GM06990 (cell line): Measurements from ENCODE around the gene PRIMA1.

Experiments used
- DNase-seq: peaks from one replicate; pipeline ENCODE4 v3.0.0-alpha.2; 2011; ENCODE audit not compliant: insufficient read length; ENCODE audit errors: extremely low read depth
- H3K27me3 ChIP-seq: replicated peaks from 2 replicates; pipeline ENCODE4 v1.6.0; 2011; ENCODE audit warnings: low read length; ENCODE audit not compliant: control insufficient read depth, insufficient read depth
- H3K36me3 ChIP-seq: 2 replicates; pipeline ENCODE4 v1.5.1; 2011; ENCODE audit warnings: low read length; ENCODE audit not compliant: control insufficient read depth, insufficient read depth
- H3K4me3 ChIP-seq: replicated peaks from 2 replicates; pipeline ENCODE4 v1.5.1; 2011; ENCODE audit warnings: low read depth, mild to moderate bottlenecking, control low read depth, low read length
- TF ChIP-seq, protein P1 (sequence below): IDR thresholded peaks from 2 replicates; pipeline ENCODE4 v1.5.1; 2011; ENCODE audit warnings: low read length, control low read depth, mild to moderate bottlenecking, inconsistent platforms; ENCODE audit not compliant: insufficient read depth, poor library complexity, severe bottlenecking

PRIMA1 gene

DNA sequence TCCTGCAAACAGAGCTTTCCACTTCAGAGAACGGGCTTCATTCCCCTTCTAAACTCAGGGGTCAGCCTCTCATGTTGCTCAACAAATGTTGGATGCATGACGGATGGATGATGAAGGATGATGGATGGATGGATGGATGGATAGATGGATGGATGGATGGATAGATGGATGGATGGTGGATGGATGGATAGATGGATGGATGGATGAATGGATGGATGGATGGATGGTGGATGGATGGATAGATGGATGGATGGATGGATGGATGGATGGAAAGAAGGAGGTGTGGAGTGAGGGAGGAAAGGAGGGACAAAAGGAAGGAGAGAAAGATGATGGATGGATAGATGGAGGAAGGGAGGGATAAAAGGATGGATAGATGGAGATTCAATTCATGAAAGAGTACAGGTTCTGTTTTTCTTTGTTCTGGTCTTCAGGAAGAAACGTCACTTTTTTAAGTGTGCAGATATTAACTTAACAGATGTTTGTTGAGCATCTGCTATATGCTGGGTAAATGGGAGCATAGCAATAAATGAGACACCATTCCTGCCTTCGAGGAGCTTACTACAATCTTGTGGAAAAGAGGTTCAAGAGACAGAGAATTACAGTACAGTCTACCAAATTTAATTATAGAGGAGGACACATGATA is 41.7 kb upstream of the PRIMA1 start:
- no peak overlapping the region for H3K4me3 ChIP-seq
- TF ChIP-seq, protein P1, sequence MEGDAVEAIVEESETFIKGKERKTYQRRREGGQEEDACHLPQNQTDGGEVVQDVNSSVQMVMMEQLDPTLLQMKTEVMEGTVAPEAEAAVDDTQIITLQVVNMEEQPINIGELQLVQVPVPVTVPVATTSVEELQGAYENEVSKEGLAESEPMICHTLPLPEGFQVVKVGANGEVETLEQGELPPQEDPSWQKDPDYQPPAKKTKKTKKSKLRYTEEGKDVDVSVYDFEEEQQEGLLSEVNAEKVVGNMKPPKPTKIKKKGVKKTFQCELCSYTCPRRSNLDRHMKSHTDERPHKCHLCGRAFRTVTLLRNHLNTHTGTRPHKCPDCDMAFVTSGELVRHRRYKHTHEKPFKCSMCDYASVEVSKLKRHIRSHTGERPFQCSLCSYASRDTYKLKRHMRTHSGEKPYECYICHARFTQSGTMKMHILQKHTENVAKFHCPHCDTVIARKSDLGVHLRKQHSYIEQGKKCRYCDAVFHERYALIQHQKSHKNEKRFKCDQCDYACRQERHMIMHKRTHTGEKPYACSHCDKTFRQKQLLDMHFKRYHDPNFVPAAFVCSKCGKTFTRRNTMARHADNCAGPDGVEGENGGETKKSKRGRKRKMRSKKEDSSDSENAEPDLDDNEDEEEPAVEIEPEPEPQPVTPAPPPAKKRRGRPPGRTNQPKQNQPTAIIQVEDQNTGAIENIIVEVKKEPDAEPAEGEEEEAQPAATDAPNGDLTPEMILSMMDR: no peak
- H3K27me3 ChIP-seq: peaks cover under 1% of the 10 kb centered on the region
- no peaks in the 10 kb centered on the region for H3K36me3 ChIP-seq
- no peak for DNase-seq

DNA sequence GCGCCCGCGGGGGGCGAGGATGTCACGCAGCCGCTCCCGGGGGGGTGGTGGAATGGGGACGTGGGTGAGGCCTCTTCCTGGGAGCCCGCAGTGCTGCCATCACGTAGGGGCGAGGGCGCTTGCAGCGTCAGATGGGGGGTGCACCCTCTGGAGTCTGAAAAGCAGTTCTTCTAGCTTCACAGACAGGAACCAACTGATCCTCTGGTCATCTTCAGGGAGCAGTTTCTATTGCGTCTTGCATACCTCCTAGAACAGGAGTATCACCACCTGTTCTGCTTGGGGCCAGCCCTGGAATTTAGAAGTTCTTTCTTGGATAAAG is 36.9 kb upstream of the PRIMA1 start:
- TF ChIP-seq, protein P1: no peak
- no peak for DNase-seq
- no peak overlapping the region for H3K4me3 ChIP-seq
- H3K36me3 ChIP-seq: no peaks in the 10 kb centered on the region
- H3K27me3 ChIP-seq: no peaks in the 10 kb centered on the region; the same call in none of the 2 replicates

DNA sequence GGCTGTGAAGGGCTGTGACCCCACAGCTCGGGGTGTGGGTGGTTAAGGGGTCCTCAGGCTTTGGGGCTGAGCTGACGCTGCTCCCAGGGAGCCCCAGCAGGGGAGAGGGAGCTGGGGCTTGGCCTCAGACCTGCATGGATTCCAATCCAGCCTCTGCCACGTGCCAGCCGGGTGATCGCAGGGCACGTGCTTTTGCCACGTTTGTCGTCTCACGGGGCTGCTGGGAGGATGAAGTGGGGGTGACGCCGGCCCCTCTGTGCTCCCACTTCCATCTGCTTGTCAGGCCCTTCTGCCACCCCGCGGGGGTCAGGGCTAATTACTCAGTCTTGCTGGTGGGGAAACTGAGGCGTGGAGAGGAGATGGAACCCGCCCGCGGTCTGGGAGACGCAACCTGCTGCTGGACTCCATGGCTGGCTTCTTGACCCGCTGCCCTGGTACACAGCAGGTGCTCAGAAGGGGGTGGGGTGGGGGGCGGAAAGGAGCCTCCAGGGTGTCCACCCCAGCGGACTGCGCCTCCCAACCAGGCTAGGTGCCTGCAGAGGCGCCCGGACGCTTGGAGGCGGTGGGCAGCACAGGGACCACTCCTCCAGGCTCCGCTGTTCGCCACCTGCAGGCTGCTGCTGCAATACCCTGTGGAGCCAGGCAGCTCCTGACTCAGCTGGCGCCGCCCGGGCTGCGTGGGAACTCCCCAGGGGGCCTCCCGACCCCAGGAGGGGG is 36.4 kb upstream of the PRIMA1 start:
- no peaks in the 10 kb centered on the region; the same call in none of the 2 replicates for H3K27me3 ChIP-seq
- H3K4me3 ChIP-seq: no peak overlapping the region
- H3K36me3 ChIP-seq: no peaks in the 10 kb centered on the region
- TF ChIP-seq, protein P1: peak; percentile 24
- no peak for DNase-seq

DNA sequence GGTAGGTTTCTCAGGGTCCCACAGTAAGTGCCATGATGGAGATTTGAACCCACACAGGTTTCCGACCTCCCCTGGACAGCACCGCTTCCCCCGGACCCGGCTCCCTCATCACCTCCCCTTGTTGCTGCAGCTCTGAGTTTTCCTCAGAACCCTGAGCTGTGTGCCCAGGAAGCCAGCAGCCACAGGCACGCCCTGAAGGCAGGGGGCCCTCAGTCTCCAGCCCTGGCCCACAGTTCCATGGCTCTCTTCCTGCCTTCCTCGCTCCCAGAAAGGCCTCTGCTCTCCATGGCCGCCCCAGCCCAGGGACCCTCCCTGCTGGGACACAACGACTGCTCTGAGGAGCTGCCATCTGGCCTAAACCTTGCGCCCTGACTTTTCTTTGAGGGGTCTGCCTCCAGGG is 35.8 kb upstream of the PRIMA1 start:
- Histone ChIP-seq H3K27me3 (no peaks in the 10 kb centered on the region; the same call in none of the 2 replicates), H3K4me3 (no peak overlapping the region), H3K36me3 (no peaks in the 10 kb centered on the region)
- TF ChIP-seq, protein P1: no peak
- DNase-seq: no peak

DNA sequence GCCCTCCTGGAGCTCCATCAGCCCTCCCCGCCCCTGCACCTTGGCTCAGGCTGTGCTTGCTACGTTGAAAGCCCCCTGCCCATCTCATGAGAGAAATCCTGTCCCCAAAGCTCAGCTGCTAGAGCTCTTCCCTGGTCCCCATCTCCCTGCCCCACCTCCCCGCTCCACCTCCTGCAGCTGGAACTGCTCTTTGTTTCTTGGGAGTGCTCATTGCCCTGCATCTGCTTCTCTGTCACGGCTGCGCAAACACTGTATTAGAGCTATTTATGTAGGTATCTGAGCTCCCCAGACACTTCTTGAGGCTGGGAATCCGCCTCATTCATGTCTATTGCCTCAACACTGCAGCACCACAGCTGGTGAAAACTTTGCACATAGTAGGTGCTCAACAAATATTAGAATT is 32.8 kb upstream of the PRIMA1 start:
- TF ChIP-seq, protein P1: no peak
- H3K36me3 ChIP-seq: no peaks in the 10 kb centered on the region
- DNase-seq: no peak
- no peaks in the 10 kb centered on the region; the same call in none of the 2 replicates for H3K27me3 ChIP-seq
- no peak overlapping the region for H3K4me3 ChIP-seq
